Neural cell (in vitro differentiated cells): ENCODE results near the gene ENTPD2. TPM values are rescaled to one million over a fixed set of nuclear protein-coding genes. Genes with fewer than 3 reads are reported as not detected.

ENCODE experiments used
- H2AFZ ChIP-seq: fragments of 200-600, 300-800 bp; sonication (generic), shearing (Covaris generic); 2 replicates; pipeline ENCODE4 v1.6.0; 2014; ENCODE audit warnings: low read depth, mild to moderate bottlenecking, antibody characterized with exemption, low read length, moderate library complexity
- H3F3A ChIP-seq: fragments of 200-600 bp; shearing (Covaris generic); 2 replicates; pipeline ENCODE4 v1.6.1; 2016; ENCODE audit warnings: mild to moderate bottlenecking, moderate library complexity, mixed read lengths, antibody characterized with exemption, low read length; ENCODE audit not compliant: insufficient read depth, poor library complexity, severe bottlenecking
- H3K27ac ChIP-seq: fragments of 200-600, 300-800 bp; sonication (generic), shearing (Covaris generic); 2 replicates; pipeline ENCODE4 v1.5.1; 2014; ENCODE audit warnings: mild to moderate bottlenecking, low read length, moderate library complexity
- H3K27me3 ChIP-seq: fragments of 300-800, 200-600 bp; sonication (generic), shearing (Covaris generic); 2 replicates; pipeline ENCODE4 v1.6.0; 2014; ENCODE audit warnings: mild to moderate bottlenecking, low read depth, low read length, moderate library complexity; ENCODE audit not compliant: insufficient read depth
- H3K36me3 ChIP-seq: fragments of 300-800, 200-600 bp; sonication (generic), shearing (Covaris generic); 2 replicates; pipeline ENCODE4 v1.5.1; 2014; ENCODE audit warnings: mild to moderate bottlenecking, antibody characterized with exemption, low read length, moderate library complexity; ENCODE audit not compliant: insufficient read depth
- H3K4me2 ChIP-seq: fragments of 300-800, 200-600 bp; sonication (generic), shearing (Covaris generic); 2 replicates; pipeline ENCODE4 v1.6.0; 2014; ENCODE audit warnings: mild to moderate bottlenecking, low read length
- H3K4me3 ChIP-seq: fragments of 300-800, 200-600 bp; sonication (generic), shearing (Covaris generic); 2 replicates; pipeline ENCODE4 v1.5.1; 2014; ENCODE audit warnings: mild to moderate bottlenecking, low read length, moderate library complexity
- H3K79me2 ChIP-seq: fragments of 200-600 bp; shearing (Covaris generic); replicated peaks from 2 replicates; pipeline ENCODE4 v1.6.0; 2014; ENCODE audit warnings: mild to moderate bottlenecking, low read length, moderate library complexity; ENCODE audit not compliant: insufficient read depth
- H3K9ac ChIP-seq: fragments of 300-800, 200-600 bp; sonication (generic), shearing (Covaris generic); 2 replicates; pipeline ENCODE4 v1.6.1; 2016; ENCODE audit warnings: mild to moderate bottlenecking, low read length, mixed read lengths
- H3K9me2 ChIP-seq: fragments of 200-600 bp; shearing (Covaris generic); 2 replicates; pipeline ENCODE4 v1.6.1; 2016; ENCODE audit warnings: mild to moderate bottlenecking, low read length, mixed read lengths; ENCODE audit not compliant: insufficient read depth
- H3K9me3 ChIP-seq: fragments of 200-600, 300-800 bp; sonication (generic), shearing (Covaris generic); 2 replicates; pipeline ENCODE4 v1.6.1; 2016; ENCODE audit warnings: mild to moderate bottlenecking, mixed run types, low read length, moderate library complexity, mixed read lengths
- H4K20me1 ChIP-seq: fragments of 200-600 bp; shearing (Covaris generic); 2 replicates; pipeline ENCODE4 v1.6.1; 2016; ENCODE audit warnings: mild to moderate bottlenecking, mixed run types; ENCODE audit not compliant: insufficient read depth
- EP300 ChIP-seq: fragments of 450-650 bp; conservative IDR thresholded peaks from 2 replicates; pipeline ENCODE4 v1.6.1; 2014; ENCODE audit warnings: antibody characterized with exemption, mild to moderate bottlenecking, moderate library complexity; ENCODE audit not compliant: poor library complexity, severe bottlenecking
- EZH2 ChIP-seq: fragments of 200-600, 300-800 bp; shearing (Covaris generic), sonication (generic); IDR thresholded peaks from 2 replicates; pipeline ENCODE4 v1.6.1; 2014; ENCODE audit warnings: antibody characterized with exemption, low read length, borderline replicate concordance, mild to moderate bottlenecking; ENCODE audit not compliant: insufficient read depth, poor library complexity, severe bottlenecking
- MXI1 ChIP-seq: fragments of 450-650 bp; conservative IDR thresholded peaks from 2 replicates; pipeline ENCODE4 v1.6.1; 2014; ENCODE audit warnings: antibody characterized with exemption, mild to moderate bottlenecking; ENCODE audit not compliant: poor library complexity, severe bottlenecking
- POLR2AphosphoS5 ChIP-seq: IDR thresholded peaks from 2 replicates; pipeline ENCODE4 v1.6.1; 2012
- RAD21 ChIP-seq: fragments of 450-650 bp; conservative IDR thresholded peaks from 2 replicates; pipeline ENCODE4 v1.6.1; 2014; ENCODE audit warnings: antibody characterized with exemption, mild to moderate bottlenecking, moderate library complexity
- SMC3 ChIP-seq: fragments of 450-650 bp; conservative IDR thresholded peaks from 2 replicates; pipeline ENCODE4 v1.6.1; 2014; ENCODE audit warnings: antibody characterized with exemption, mild to moderate bottlenecking, moderate library complexity; ENCODE audit not compliant: poor library complexity
- TAF1 ChIP-seq: IDR thresholded peaks from 2 replicates; pipeline ENCODE4 v1.6.1; 2012; ENCODE audit warnings: low read depth
- polyA plus RNA-seq: library from polyadenylated mRNA; depleted of rRNA; stranded (reverse); fragments of >200 nt; gene quantifications from 2 replicates; pipeline ENCODE4 v1.2.3, GENCODE V29; 2014
- TF ChIP-seq, protein P1 (sequence below): IDR thresholded peaks from 2 replicates; pipeline ENCODE4 v1.6.1; 2012; ENCODE audit warnings: borderline replicate concordance
- TF ChIP-seq, protein P2 (sequence below): fragments of 450-650 bp; IDR thresholded peaks from 2 replicates; pipeline ENCODE4 v1.5.1; 2014; ENCODE audit warnings: antibody characterized with exemption, mild to moderate bottlenecking, moderate library complexity; ENCODE audit not compliant: poor library complexity, severe bottlenecking

The ENTPD2 gene
- polyA plus RNA-seq, 1 donor from 2014 or later = not detected

DNA sequence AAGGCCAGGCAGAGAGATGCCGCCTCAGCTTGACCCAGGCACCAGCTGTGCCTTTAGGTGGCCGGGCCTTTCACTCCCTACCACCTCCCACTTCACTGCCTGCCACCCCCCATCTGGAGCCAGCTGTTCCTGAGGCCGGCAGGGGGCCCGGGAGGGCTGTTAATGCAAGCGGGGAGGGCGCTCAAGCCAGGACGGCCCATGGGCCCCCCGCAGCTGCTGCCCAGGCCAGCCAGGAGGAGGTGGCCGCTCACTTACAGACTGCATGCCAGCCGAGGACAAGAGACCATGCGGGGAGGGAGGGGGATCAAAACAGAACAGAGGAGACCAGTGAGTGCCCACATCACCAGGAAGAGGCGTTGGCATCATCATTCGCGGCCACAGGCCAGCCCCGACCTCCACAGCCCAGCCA, 30.3 kb downstream of the ENTPD2 start:
- no peak for TF ChIP-seq POLR2AphosphoS5
- TF ChIP-seq EP300 = no peak
- TF ChIP-seq TAF1 = no peak
- TF ChIP-seq, protein P1, sequence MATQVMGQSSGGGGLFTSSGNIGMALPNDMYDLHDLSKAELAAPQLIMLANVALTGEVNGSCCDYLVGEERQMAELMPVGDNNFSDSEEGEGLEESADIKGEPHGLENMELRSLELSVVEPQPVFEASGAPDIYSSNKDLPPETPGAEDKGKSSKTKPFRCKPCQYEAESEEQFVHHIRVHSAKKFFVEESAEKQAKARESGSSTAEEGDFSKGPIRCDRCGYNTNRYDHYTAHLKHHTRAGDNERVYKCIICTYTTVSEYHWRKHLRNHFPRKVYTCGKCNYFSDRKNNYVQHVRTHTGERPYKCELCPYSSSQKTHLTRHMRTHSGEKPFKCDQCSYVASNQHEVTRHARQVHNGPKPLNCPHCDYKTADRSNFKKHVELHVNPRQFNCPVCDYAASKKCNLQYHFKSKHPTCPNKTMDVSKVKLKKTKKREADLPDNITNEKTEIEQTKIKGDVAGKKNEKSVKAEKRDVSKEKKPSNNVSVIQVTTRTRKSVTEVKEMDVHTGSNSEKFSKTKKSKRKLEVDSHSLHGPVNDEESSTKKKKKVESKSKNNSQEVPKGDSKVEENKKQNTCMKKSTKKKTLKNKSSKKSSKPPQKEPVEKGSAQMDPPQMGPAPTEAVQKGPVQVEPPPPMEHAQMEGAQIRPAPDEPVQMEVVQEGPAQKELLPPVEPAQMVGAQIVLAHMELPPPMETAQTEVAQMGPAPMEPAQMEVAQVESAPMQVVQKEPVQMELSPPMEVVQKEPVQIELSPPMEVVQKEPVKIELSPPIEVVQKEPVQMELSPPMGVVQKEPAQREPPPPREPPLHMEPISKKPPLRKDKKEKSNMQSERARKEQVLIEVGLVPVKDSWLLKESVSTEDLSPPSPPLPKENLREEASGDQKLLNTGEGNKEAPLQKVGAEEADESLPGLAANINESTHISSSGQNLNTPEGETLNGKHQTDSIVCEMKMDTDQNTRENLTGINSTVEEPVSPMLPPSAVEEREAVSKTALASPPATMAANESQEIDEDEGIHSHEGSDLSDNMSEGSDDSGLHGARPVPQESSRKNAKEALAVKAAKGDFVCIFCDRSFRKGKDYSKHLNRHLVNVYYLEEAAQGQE = no peak
- TF ChIP-seq EZH2 = no peak
- TF ChIP-seq, protein P2, sequence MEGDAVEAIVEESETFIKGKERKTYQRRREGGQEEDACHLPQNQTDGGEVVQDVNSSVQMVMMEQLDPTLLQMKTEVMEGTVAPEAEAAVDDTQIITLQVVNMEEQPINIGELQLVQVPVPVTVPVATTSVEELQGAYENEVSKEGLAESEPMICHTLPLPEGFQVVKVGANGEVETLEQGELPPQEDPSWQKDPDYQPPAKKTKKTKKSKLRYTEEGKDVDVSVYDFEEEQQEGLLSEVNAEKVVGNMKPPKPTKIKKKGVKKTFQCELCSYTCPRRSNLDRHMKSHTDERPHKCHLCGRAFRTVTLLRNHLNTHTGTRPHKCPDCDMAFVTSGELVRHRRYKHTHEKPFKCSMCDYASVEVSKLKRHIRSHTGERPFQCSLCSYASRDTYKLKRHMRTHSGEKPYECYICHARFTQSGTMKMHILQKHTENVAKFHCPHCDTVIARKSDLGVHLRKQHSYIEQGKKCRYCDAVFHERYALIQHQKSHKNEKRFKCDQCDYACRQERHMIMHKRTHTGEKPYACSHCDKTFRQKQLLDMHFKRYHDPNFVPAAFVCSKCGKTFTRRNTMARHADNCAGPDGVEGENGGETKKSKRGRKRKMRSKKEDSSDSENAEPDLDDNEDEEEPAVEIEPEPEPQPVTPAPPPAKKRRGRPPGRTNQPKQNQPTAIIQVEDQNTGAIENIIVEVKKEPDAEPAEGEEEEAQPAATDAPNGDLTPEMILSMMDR = no peak
- TF ChIP-seq RAD21 = no peak
- TF ChIP-seq MXI1 = no peak
- H3K4me2 ChIP-seq = no peak overlapping the region
- H3K4me3 ChIP-seq = no peak overlapping the region
- H4K20me1 ChIP-seq = no peaks in the 10 kb centered on the region
- no peak overlapping the region for H2AFZ ChIP-seq
- no peaks in the 10 kb centered on the region for H3K36me3 ChIP-seq
- no peaks in the 10 kb centered on the region for H3K27me3 ChIP-seq
- H3F3A ChIP-seq = no peaks in the 10 kb centered on the region
- peaks cover 5% of the 10 kb centered on the region for H3K79me2 ChIP-seq
- no peak overlapping the region for H3K27ac ChIP-seq
- H3K9me3 ChIP-seq = no peaks in the 10 kb centered on the region
- no peak overlapping the region for H3K9ac ChIP-seq
- H3K9me2 ChIP-seq = no peaks in the 10 kb centered on the region

DNA sequence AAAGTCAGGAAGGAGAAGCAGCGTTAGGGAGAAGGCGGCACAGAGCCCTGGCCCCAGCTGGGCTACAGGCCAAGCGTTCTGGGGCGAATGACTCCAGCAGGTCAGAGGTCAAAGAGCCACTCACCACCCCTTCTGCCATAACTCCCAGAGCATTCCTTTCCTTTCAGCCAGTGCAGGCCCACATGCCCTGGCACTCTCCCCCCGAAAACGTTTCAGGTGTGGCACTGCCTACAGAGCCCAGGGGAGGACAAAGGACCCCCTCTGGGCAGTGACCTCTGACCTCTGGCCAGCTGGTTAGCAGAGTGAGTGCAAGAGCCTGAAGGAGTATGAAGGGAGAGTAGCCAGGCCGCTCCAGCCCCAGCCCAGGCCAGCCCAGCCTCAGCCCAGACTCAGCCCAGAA, 30.7 kb downstream of the ENTPD2 start:
- no peak overlapping the region for H3K27ac ChIP-seq
- no peak overlapping the region for H3K9ac ChIP-seq
- no peaks in the 10 kb centered on the region for H3K9me3 ChIP-seq
- peaks cover 5% of the 10 kb centered on the region for H3K79me2 ChIP-seq
- H2AFZ ChIP-seq = no peak overlapping the region
- no peaks in the 10 kb centered on the region for H3K36me3 ChIP-seq
- H3K9me2 ChIP-seq = no peaks in the 10 kb centered on the region
- H3K27me3 ChIP-seq = no peaks in the 10 kb centered on the region
- no peaks in the 10 kb centered on the region for H4K20me1 ChIP-seq
- no peaks in the 10 kb centered on the region for H3F3A ChIP-seq
- H3K4me3 ChIP-seq = no peak overlapping the region
- TF ChIP-seq MXI1 (no peak), EP300 (no peak), POLR2AphosphoS5 (no peak), TAF1 (no peak), RAD21 (no peak), EZH2 (no peak), SMC3 (no peak)
- TF ChIP-seq, protein P2 = no peak
- TF ChIP-seq, protein P1 = no peak
- H3K4me2 ChIP-seq = no peak overlapping the region
